Activated CD4-positive, alpha-beta memory T cell treated with anti-CD3 and anti-CD28 coated beads, Interleukin-2, amount 10 ng/mL, durations not matched to agents 7 days and 5 days (primary cell): Measurements from ENCODE around the gene ADGRA3. TPM values are rescaled to one million over a fixed set of nuclear protein-coding genes. Genes with fewer than 3 reads are reported as not detected.

Experiments
- CTCF ChIA-PET: fragments of 350-600 bp; sonication (Branson Sonifier 250); formaldehyde crosslinking; loops from one replicate; lab custom pipeline; 2021; ENCODE audit warnings: antibody characterized with exemption, inconsistent platforms; lab: Charles Lee
- POLR2A ChIA-PET: fragments of 350-600 bp; sonication (Branson Sonifier 250); formaldehyde crosslinking; loops from one replicate; lab custom pipeline; 2021; ENCODE audit warnings: antibody characterized with exemption; lab: Charles Lee
- DNase-seq: peaks from one replicate; pipeline ENCODE4 v3.0.0-alpha.2; 2020
- H3K27ac Mint-ChIP-seq: one replicate; pipeline ENCODE4 v1.8.0; 2021; ENCODE audit warnings: mild to moderate bottlenecking, mixed read lengths
- H3K27me3 Mint-ChIP-seq: one replicate; pipeline ENCODE4 v1.8.0; 2021; ENCODE audit warnings: mixed read lengths
- H3K36me3 Mint-ChIP-seq: one replicate; pipeline ENCODE4 v1.8.0; 2021; ENCODE audit warnings: low read depth, mixed read lengths
- H3K4me1 Mint-ChIP-seq: one replicate; pipeline ENCODE4 v1.8.0; 2021; ENCODE audit warnings: mixed read lengths
- H3K4me3 Mint-ChIP-seq: one replicate; pipeline ENCODE4 v1.8.0; 2021; ENCODE audit warnings: mild to moderate bottlenecking, mixed read lengths
- H3K9me3 Mint-ChIP-seq: one replicate; pipeline ENCODE4 v1.8.0; 2021; ENCODE audit warnings: mixed read lengths
- total RNA-seq, 2 experiments: library from RNA; stranded (reverse); gene quantifications; one replicate each; pipeline ENCODE4 v1.2.3, GENCODE V29; 2021

ADGRA3 gene
- total RNA-seq, 2 experiments from 2014 or later = 0.18 to 0.50 TPM

DNA sequence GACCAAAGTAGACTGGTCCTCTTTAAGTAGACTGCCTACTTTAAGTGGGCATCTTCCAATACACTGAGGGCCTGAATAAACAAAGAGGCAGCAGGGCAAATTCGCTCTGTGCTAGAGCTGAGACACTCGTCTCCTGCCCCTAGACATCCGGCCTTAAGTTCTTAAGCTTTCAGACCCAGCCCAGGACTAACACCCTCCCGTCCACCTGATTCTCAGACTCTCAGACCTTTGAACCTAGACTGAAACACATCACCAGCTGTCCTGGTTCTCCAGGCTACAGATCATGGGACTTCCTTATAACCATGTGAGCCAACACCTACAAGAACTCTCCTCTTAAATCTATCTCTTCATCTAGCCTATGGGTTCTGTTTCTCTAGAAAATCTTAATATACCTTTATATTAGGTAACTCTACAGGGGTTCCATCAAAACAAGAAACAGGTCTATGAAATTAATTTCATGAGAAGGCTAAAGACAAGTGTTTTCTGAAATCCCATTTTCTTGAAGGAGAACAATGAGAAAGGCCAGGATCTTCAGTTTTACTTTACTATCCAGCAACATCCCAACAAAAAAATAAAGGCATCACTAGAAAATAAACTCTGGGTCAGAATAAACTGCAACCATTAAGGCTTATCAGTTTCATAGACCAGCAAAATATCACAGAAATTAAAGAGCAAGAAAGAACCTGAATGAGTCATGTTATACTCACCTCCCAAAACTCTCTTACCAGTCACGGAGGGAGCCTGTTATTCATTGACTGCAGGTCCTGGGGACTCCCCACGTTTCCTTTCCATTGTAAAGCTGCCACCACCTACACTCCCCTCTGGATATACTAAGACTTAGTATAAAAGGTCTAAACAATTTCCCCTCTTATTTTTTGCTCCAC is 14.8 kb downstream of the ADGRA3 start:
- Mint-ChIP-seq H3K4me1 (no peaks in the 10 kb centered on the region), H3K36me3 (no peaks in the 10 kb centered on the region), H3K27ac (no peak overlapping the region), H3K4me3 (no peak overlapping the region), H3K27me3 (no peaks in the 10 kb centered on the region), H3K9me3 (peaks cover 3% of the 10 kb centered on the region)
- CTCF ChIA-PET = no interaction called here
- POLR2A ChIA-PET = no interaction called here
- no peak for DNase-seq

DNA sequence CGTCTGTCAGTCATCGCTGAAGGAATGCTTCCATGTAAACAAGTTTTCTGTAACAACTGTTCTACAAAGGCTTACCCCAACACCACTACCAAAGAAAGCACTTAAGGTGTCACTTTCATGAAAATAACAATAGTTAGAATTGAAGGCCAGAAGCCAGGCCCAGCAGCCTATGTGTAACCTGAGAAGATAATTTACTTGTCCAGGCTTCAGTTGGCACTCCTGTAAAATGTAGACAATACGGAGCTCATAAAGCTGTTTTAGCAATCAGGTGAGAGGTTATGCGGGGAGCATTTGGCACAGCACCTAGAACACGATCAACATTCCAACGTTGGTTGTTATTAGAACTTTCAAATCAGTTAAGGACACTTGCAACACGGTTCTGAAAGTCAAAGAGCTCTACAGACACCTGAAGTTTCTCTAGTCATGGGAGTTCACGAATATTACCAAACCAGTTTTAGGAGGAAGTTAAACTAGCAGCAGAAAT is 15.7 kb downstream of the ADGRA3 start:
- no peak overlapping the region for H3K4me3 Mint-ChIP-seq
- peaks cover under 1% of the 10 kb centered on the region for H3K9me3 Mint-ChIP-seq
- ChIA-PET CTCF (no interaction called here), POLR2A (no interaction called here)
- H3K27me3 Mint-ChIP-seq = no peaks in the 10 kb centered on the region
- H3K27ac Mint-ChIP-seq = no peak overlapping the region
- no peaks in the 10 kb centered on the region for H3K36me3 Mint-ChIP-seq
- no peak for DNase-seq
- no peaks in the 10 kb centered on the region for H3K4me1 Mint-ChIP-seq

DNA sequence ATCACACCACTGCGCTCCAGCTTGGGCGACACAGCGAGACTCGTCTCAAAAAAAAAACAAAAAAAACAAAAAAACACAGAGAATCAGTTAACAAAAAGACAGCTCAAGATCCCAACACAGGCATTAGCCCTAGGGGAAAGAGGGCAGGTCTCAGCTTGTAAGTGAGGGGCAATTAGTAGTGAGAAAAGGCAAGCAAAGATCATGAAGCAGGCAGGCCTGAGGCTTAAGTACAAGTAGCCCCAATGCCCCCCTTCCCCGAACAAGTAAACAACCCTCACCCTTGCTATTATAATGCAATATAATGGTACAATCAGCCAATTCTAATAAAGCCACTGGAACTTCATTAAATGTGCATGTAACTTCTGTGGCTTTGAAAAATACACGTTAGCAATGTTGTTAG is 17.0 kb downstream of the ADGRA3 start:
- Mint-ChIP-seq H3K27me3 (no peaks in the 10 kb centered on the region), H3K4me3 (no peak overlapping the region), H3K36me3 (no peaks in the 10 kb centered on the region), H3K9me3 (peaks cover 3% of the 10 kb centered on the region), H3K27ac (no peak overlapping the region), H3K4me1 (no peaks in the 10 kb centered on the region)
- ChIA-PET CTCF (no interaction called here), POLR2A (no interaction called here)
- no peak for DNase-seq

DNA sequence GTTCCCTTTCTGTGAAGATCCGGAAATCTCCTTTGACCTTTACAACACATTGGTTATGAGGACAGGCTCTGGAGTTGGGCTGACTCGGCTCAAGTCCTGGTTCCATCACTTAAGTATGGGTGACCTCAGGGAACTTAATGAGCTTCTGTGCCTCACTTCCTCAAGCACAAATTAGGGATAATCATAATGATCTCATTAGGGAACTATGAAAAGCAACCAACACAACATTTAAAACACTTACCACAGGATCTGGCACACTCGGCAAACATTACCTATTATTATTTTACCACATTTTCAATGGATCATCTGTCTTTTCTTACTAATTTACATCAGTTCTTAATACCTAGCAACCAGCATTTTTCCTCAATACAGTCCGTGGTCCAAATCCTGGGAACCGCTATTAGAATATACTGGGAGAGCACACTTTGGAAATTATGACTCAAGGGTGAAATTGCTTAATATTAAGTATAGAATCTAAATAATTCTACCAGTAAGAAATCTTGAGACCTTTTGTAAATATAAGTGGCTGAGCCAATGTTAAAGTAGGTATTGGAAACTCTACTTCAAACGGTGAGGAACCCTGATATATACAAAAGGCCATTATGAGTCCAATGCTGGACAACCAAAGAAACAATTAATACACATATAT is 19.6 kb downstream of the ADGRA3 start:
- H3K4me3 Mint-ChIP-seq = no peak overlapping the region
- CTCF ChIA-PET = no interaction called here
- no peaks in the 10 kb centered on the region for H3K36me3 Mint-ChIP-seq
- H3K27ac Mint-ChIP-seq = no peak overlapping the region
- no peaks in the 10 kb centered on the region for H3K4me1 Mint-ChIP-seq
- POLR2A ChIA-PET = no interaction called here
- H3K9me3 Mint-ChIP-seq = peaks cover 3% of the 10 kb centered on the region
- DNase-seq = no peak
- H3K27me3 Mint-ChIP-seq = no peaks in the 10 kb centered on the region

- Mint-ChIP-seq H3K36me3 (no peaks in the 10 kb centered on the region), H3K4me3 (no peak overlapping the region), H3K9me3 (peaks cover 3% of the 10 kb centered on the region), H3K4me1 (no peaks in the 10 kb centered on the region), H3K27ac (no peak overlapping the region), H3K27me3 (no peaks in the 10 kb centered on the region)
- DNase-seq = no peak
- POLR2A ChIA-PET = no interaction called here
- CTCF ChIA-PET = no interaction called here
Measured at GRCh38 chr4:22493523-22493922, 22.3 kb downstream of the ADGRA3 start.

GRCh38 chr4:22492987-22493386 is 22.9 kb downstream of the ADGRA3 start:
- no peaks in the 10 kb centered on the region for H3K27me3 Mint-ChIP-seq
- CTCF ChIA-PET = no interaction called here
- H3K27ac Mint-ChIP-seq = no peak overlapping the region
- H3K36me3 Mint-ChIP-seq = no peaks in the 10 kb centered on the region
- H3K9me3 Mint-ChIP-seq = peaks cover 3% of the 10 kb centered on the region
- H3K4me3 Mint-ChIP-seq = no peak overlapping the region
- POLR2A ChIA-PET = no interaction called here
- H3K4me1 Mint-ChIP-seq = no peaks in the 10 kb centered on the region
- DNase-seq = no peak

DNA sequence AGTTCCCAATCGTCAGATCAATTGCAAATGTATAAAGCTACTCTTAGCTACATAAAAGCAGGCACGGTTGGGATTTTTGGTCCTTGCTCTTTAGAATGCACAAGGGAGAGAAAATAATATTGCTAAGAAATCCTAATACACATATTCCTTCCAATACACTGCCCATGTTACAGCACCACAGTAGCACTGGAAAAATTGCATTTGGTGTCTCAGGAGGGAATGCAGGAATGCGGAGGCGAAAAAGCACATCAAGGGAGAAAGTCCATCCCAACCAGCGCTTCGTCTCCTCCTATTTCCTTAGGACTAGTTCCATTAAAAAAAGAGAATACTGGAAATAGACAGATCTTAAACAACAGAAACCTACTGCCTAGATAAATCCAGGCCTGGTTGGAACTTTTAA is 23.9 kb downstream of the ADGRA3 start:
- Mint-ChIP-seq H3K4me3 (no peak overlapping the region), H3K36me3 (no peaks in the 10 kb centered on the region), H3K27me3 (no peaks in the 10 kb centered on the region), H3K4me1 (no peaks in the 10 kb centered on the region), H3K27ac (no peak overlapping the region), H3K9me3 (peaks cover 3% of the 10 kb centered on the region)
- no peak for DNase-seq
- POLR2A ChIA-PET = no interaction called here
- CTCF ChIA-PET = no interaction called here

- Mint-ChIP-seq H3K9me3 (peaks cover 3% of the 10 kb centered on the region), H3K36me3 (no peaks in the 10 kb centered on the region), H3K4me1 (no peaks in the 10 kb centered on the region), H3K27me3 (no peaks in the 10 kb centered on the region), H3K27ac (no peak overlapping the region), H3K4me3 (no peak overlapping the region)
- ChIA-PET CTCF (no interaction called here), POLR2A (no interaction called here)
- DNase-seq = no peak
Measured at GRCh38 chr4:22490718-22491315, 25.0 kb downstream of the ADGRA3 start.

DNA sequence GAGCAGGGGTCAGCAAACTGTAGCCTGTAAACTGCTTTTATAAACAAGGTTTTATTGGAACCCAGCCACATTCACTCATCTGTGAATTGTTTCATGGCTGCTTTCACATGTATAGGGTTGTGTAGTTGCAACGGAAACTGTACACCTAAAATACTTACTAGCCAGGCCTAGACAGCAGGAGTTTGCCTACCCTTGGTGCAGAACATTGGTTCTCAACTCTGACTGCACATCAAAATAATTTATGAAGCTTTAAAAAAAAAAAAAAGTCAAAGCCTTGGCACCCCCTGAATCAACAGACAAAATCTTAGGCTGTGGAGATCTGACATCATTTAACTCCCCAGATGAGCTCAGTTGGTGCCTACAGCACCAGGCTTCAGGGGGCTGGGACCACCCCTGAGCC is 27.8 kb downstream of the ADGRA3 start:
- CTCF ChIA-PET = no interaction called here

DNA sequence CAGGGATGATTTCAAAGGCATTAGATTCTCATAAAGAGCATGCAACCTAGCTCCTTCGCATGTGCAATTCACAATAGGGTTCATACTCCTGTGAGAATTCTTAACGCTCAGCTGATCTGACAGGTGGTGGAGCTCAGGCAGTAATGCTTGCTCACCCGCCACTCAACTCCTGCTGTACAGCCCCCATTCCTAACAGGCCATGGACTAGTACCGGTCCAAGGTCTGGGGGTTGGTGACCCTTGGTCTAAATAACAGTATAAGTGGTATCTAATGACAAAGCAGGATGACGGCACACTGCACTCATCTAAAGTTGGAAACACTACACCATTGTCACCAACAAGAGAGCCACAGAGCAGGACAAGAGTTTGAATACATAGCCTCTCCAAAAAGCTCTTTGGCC is 28.5 kb downstream of the ADGRA3 start:
- H3K9me3 Mint-ChIP-seq = peaks cover 2% of the 10 kb centered on the region
- ChIA-PET POLR2A (no interaction called here), CTCF (no interaction called here)
- no peaks in the 10 kb centered on the region for H3K27me3 Mint-ChIP-seq
- H3K4me3 Mint-ChIP-seq = no peak overlapping the region
- no peaks in the 10 kb centered on the region for H3K36me3 Mint-ChIP-seq
- H3K27ac Mint-ChIP-seq = no peak overlapping the region
- no peaks in the 10 kb centered on the region for H3K4me1 Mint-ChIP-seq
- DNase-seq = no peak

More for the DNA sequence above, 27.8 kb downstream of the ADGRA3 start:
- no peak for DNase-seq
- H3K9me3 Mint-ChIP-seq = peaks cover 2% of the 10 kb centered on the region
- H3K36me3 Mint-ChIP-seq = no peaks in the 10 kb centered on the region
- H3K27ac Mint-ChIP-seq = no peak overlapping the region
- H3K27me3 Mint-ChIP-seq = no peaks in the 10 kb centered on the region
- POLR2A ChIA-PET = no interaction called here
- no peaks in the 10 kb centered on the region for H3K4me1 Mint-ChIP-seq
- no peak overlapping the region for H3K4me3 Mint-ChIP-seq

DNA sequence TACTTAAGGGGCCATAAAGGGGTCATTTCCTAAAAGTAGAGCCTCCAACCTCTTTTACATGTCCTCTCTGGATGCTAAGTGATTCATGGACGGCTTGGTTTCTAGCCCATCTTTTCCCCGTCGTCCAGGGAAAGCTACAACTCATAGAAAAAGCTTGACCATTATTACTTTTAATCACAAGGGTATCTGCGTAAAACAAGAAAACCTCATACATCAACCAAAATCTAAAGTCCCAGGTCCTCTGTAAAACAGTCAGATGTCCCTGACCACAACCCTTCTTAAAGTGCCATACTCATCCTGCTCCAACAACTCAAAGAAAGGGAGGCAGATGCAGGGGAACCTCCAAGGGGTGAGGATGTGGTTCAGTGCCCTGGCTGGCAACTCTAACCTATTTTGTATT is 29.6 kb downstream of the ADGRA3 start:
- POLR2A ChIA-PET = no interaction called here
- Mint-ChIP-seq H3K4me3 (no peak overlapping the region), H3K9me3 (peaks cover 2% of the 10 kb centered on the region), H3K4me1 (no peaks in the 10 kb centered on the region), H3K27me3 (no peaks in the 10 kb centered on the region), H3K27ac (no peak overlapping the region), H3K36me3 (no peaks in the 10 kb centered on the region)
- CTCF ChIA-PET = no interaction called here
- DNase-seq = no peak

- Mint-ChIP-seq H3K36me3 (no peaks in the 10 kb centered on the region), H3K4me1 (no peaks in the 10 kb centered on the region), H3K27ac (no peak overlapping the region), H3K27me3 (no peaks in the 10 kb centered on the region), H3K9me3 (peaks cover 2% of the 10 kb centered on the region), H3K4me3 (no peak overlapping the region)
- POLR2A ChIA-PET = no interaction called here
- CTCF ChIA-PET = no interaction called here
- DNase-seq = no peak
Measured at GRCh38 chr4:22485737-22486136, 30.1 kb downstream of the ADGRA3 start.

- Mint-ChIP-seq H3K27ac (no peak overlapping the region), H3K4me1 (no peaks in the 10 kb centered on the region), H3K4me3 (no peak overlapping the region), H3K36me3 (no peaks in the 10 kb centered on the region), H3K9me3 (peaks cover 7% of the 10 kb centered on the region), H3K27me3 (no peaks in the 10 kb centered on the region)
- POLR2A ChIA-PET = no interaction called here
- CTCF ChIA-PET = no interaction called here
- DNase-seq = no peak
Measured at GRCh38 chr4:22483551-22483981, 32.3 kb downstream of the ADGRA3 start.
